ENCODE measurements around the gene TENM4.

DNA sequence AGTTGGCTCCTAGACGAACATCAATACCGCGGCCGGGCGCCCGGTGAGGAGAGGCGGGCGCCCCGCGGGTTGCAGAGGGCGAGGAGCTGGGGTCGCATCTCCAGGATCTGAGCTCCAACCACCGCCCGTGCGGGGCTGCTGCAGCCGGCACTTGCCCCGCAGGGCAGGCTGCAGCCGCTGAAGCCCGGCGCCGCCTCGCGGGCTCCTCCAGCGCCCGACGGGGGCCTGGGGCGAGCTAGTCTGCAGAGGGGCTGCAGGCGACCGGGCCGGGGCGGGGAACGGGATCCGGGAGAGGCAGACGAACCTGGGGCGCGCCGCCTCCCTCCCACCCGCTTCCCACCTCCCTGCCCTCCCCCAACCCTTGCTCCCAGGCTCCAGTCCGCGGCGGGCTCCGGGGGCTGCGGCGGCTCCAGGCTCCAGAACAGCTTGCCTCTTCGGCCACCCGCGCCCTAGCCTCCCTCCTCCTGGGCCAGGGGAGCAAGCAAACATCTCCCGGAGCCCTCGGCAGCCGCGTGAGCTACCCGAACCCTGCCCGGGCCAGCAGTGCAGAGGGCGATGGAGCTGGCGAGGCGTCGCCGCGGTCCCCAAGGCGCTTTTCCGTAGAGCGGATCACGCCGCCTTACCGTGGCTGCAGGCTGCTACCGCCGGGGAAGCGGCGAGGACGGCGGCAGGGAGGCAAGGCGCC, 802 bp downstream of the TENM4 start:
- TF ChIP-seq, protein P1, sequence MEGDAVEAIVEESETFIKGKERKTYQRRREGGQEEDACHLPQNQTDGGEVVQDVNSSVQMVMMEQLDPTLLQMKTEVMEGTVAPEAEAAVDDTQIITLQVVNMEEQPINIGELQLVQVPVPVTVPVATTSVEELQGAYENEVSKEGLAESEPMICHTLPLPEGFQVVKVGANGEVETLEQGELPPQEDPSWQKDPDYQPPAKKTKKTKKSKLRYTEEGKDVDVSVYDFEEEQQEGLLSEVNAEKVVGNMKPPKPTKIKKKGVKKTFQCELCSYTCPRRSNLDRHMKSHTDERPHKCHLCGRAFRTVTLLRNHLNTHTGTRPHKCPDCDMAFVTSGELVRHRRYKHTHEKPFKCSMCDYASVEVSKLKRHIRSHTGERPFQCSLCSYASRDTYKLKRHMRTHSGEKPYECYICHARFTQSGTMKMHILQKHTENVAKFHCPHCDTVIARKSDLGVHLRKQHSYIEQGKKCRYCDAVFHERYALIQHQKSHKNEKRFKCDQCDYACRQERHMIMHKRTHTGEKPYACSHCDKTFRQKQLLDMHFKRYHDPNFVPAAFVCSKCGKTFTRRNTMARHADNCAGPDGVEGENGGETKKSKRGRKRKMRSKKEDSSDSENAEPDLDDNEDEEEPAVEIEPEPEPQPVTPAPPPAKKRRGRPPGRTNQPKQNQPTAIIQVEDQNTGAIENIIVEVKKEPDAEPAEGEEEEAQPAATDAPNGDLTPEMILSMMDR (IDR thresholded peaks at IDR 0.05): peak; percentile 16
- TF ChIP-seq EZH2 (IDR thresholded peaks at IDR 0.05): no peak
- TF ChIP-seq EZH2phosphoT487 (IDR thresholded peaks at IDR 0.05): no peak

Measured in neural progenitor cell (in vitro differentiated cells).